A549 (cell line): ENCODE measurements around the gene SPEN. TPM values are rescaled to one million over a fixed set of nuclear protein-coding genes. Genes with fewer than 3 reads are reported as not detected.

Experiments
- BHLHE40 ChIP-seq: IDR thresholded peaks from 2 replicates; pipeline ENCODE4 v1.6.1; 2012; ENCODE audit warnings: low read depth, low read length, inconsistent platforms
- CBX2 ChIP-seq: fragments of 200-600 bp; sonication (generic); IDR thresholded peaks from 2 replicates; pipeline ENCODE4 v1.6.1; 2016; ENCODE audit warnings: low read depth, mild to moderate bottlenecking, borderline replicate concordance
- CEBPB ChIP-seq, 2 experiments: fragments of >200 bp in 1 of 2; sonication (Bioruptor Twin) in 1 of 2; formaldehyde crosslinking in 1 of 2; IDR thresholded peaks; 2 replicates each; pipeline ENCODE4 v1.6.1; 2012 to 2016
- CHD2 ChIP-seq: fragments of 150-350 bp; IDR thresholded peaks from 2 replicates; pipeline ENCODE4 v1.6.1; 2014; ENCODE audit warnings: low read length; ENCODE audit not compliant: partially characterized antibody
- CHD4 ChIP-seq: fragments of 200-600 bp; sonication (generic); IDR thresholded peaks from 2 replicates; pipeline ENCODE4 v1.6.1; 2016; ENCODE audit warnings: antibody characterized with exemption, mild to moderate bottlenecking, borderline replicate concordance
- EHMT2 ChIP-seq: fragments of 200-600 bp; sonication (generic); IDR thresholded peaks from 2 replicates; pipeline ENCODE4 v1.6.1; 2016; ENCODE audit warnings: antibody characterized with exemption, low read depth, mild to moderate bottlenecking, moderate library complexity
- HDAC2 ChIP-seq: fragments of 200-600 bp; sonication (generic); IDR thresholded peaks from 2 replicates; pipeline ENCODE4 v1.6.1; 2016
- HEYL ChIP-seq: fragments of 250-450 bp; sonication (Bioruptor Pico); IDR thresholded peaks from 2 replicates; pipeline ENCODE4 v1.8.0; 2021; ENCODE audit warnings: mild to moderate bottlenecking, moderate library complexity
- HOXB13 ChIP-seq: fragments of 250-450 bp; sonication (Bioruptor Pico); IDR thresholded peaks from 2 replicates; pipeline ENCODE4 v1.5.0; 2020; ENCODE audit warnings: low read depth, mild to moderate bottlenecking, moderate library complexity
- HOXB5 ChIP-seq: fragments of 250-450 bp; sonication (Bioruptor Pico); IDR thresholded peaks from 2 replicates; pipeline ENCODE4 v1.5.0; 2020; ENCODE audit warnings: mild to moderate bottlenecking, moderate library complexity
- JUN ChIP-seq, 2 experiments: fragments of >200 bp; sonication (Bioruptor Twin); formaldehyde crosslinking; IDR thresholded peaks; 2 replicates in 1 of 2; 3 replicates in 1 of 2; pipeline ENCODE4 v1.6.1; 2016 to 2017
- JUNB ChIP-seq: fragments of >200 bp; sonication (Bioruptor Twin); formaldehyde crosslinking; IDR thresholded peaks from 2 replicates; pipeline ENCODE4 v1.6.1; 2016
- KDM5A ChIP-seq: fragments of 200-600 bp; sonication (generic); IDR thresholded peaks from 2 replicates; pipeline ENCODE4 v1.6.1; 2016; ENCODE audit warnings: antibody characterized with exemption, mild to moderate bottlenecking
- MYC ChIP-seq: IDR thresholded peaks from 2 replicates; pipeline ENCODE4 v1.6.1; 2012; ENCODE audit warnings: mild to moderate bottlenecking, inconsistent platforms, low read length, improper control_type of control experiment, borderline replicate concordance
- NFE2L2 ChIP-seq: fragments of 150-350 bp; conservative IDR thresholded peaks from 2 replicates; pipeline ENCODE4 v1.6.1; 2014; ENCODE audit warnings: low read length
- NPAS2 ChIP-seq: fragments of 250-450 bp; sonication (Bioruptor Pico); IDR thresholded peaks from 2 replicates; pipeline ENCODE4 v1.8.0; 2022; ENCODE audit warnings: mild to moderate bottlenecking, moderate library complexity, borderline replicate concordance
- POLR2AphosphoS2 ChIP-seq: conservative IDR thresholded peaks from 2 replicates; pipeline ENCODE4 v1.6.1; 2012; ENCODE audit warnings: low read length, improper control_type of control experiment, inconsistent platforms
- RAD21 ChIP-seq, 2 experiments: fragments of >200 bp in 1 of 2; sonication (Bioruptor Twin) in 1 of 2; formaldehyde crosslinking in 1 of 2; IDR thresholded peaks in 1 of 2; conservative IDR thresholded peaks in 1 of 2; 2 replicates in 1 of 2; 3 replicates in 1 of 2; pipeline ENCODE4 v1.6.1; 2012 to 2018; ENCODE audit warnings: inconsistent platforms in 1 of 2
- RARB ChIP-seq: fragments of 250-450 bp; sonication (Bioruptor Pico); IDR thresholded peaks from 2 replicates; pipeline ENCODE4 v1.8.0; 2021; ENCODE audit warnings: mild to moderate bottlenecking, moderate library complexity
- RCOR1 ChIP-seq: fragments of 150-350 bp; IDR thresholded peaks from 2 replicates; pipeline ENCODE4 v1.6.1; 2014; ENCODE audit warnings: antibody characterized with exemption, low read length, low read depth
- RFX5 ChIP-seq: fragments of 450-650 bp; IDR thresholded peaks from 2 replicates; pipeline ENCODE4 v1.7.1; 2014; ENCODE audit warnings: antibody characterized with exemption, mild to moderate bottlenecking, moderate library complexity
- RNF2 ChIP-seq: fragments of 200-600 bp; sonication (generic); IDR thresholded peaks from 2 replicates; pipeline ENCODE4 v1.6.1; 2016; ENCODE audit warnings: low read depth, mild to moderate bottlenecking, antibody characterized with exemption, moderate library complexity, borderline replicate concordance
- SMC3 ChIP-seq: fragments of >200 bp; sonication (Bioruptor Twin); formaldehyde crosslinking; IDR thresholded peaks from 3 replicates; pipeline ENCODE4 v1.6.1; 2018; ENCODE audit warnings: inconsistent platforms
- SREBF2 ChIP-seq: fragments of 450-650 bp; IDR thresholded peaks from 2 replicates; pipeline ENCODE4 v1.6.1; 2014; ENCODE audit warnings: mild to moderate bottlenecking, moderate library complexity
- ZFP36 ChIP-seq: fragments of 450-650 bp; IDR thresholded peaks from 2 replicates; pipeline ENCODE4 v1.6.1; 2014; ENCODE audit warnings: borderline replicate concordance; ENCODE audit not compliant: partially characterized antibody
- ZNF302 ChIP-seq: fragments of 250-450 bp; sonication (Bioruptor Pico); IDR thresholded peaks from 2 replicates; pipeline ENCODE4 v1.9.0; 2021; ENCODE audit warnings: inconsistent platforms, mild to moderate bottlenecking, moderate library complexity
- ZSCAN20 ChIP-seq: fragments of 250-450 bp; sonication (Bioruptor Pico); IDR thresholded peaks from 2 replicates; pipeline ENCODE4 v1.8.0; 2022; ENCODE audit warnings: mild to moderate bottlenecking, moderate library complexity
- polyA plus RNA-seq, 4 experiments: library from polyadenylated mRNA; depleted of rRNA in 3 of 4; stranded (reverse); fragments of >200 nt; fragmentation: RNase III in 1 of 4; extraction: RNeasy Plus Mini Kit Qiagen cat#74134 plus additional on column Dnase treatment in 1 of 4; gene quantifications; 2 replicates in 3 of 4; 3 replicates in 1 of 4; pipeline ENCODE4 v1.2.3, GENCODE V29; 2011 to 2017
- TF ChIP-seq, protein P1 (sequence below): fragments of 250-450 bp; sonication (Bioruptor Pico); IDR thresholded peaks from 2 replicates; pipeline ENCODE4 v1.5.0; 2021; ENCODE audit warnings: mild to moderate bottlenecking, moderate library complexity, borderline replicate concordance
- TF ChIP-seq, protein P2 (sequence below): fragments of >200 bp; sonication (Bioruptor Twin); formaldehyde crosslinking; IDR thresholded peaks from 3 replicates; pipeline ENCODE4 v1.6.1; 2016
- TF ChIP-seq, protein P3 (sequence below): IDR thresholded peaks from 2 replicates; pipeline ENCODE4 v1.6.1; 2012
- TF ChIP-seq, protein P4 (sequence below): fragments of 200-600 bp; sonication (generic); IDR thresholded peaks from 2 replicates; pipeline ENCODE4 v1.6.1; 2016; ENCODE audit warnings: antibody characterized with exemption, mild to moderate bottlenecking, moderate library complexity
- TF ChIP-seq, protein P5 (sequence below): fragments of >200 bp; sonication (Bioruptor Twin); formaldehyde crosslinking; IDR thresholded peaks from 2 replicates; pipeline ENCODE4 v1.6.1; 2016
- TF ChIP-seq, protein P6 (sequence below): IDR thresholded peaks from 2 replicates; pipeline ENCODE4 v1.6.1; 2012
- TF ChIP-seq, protein P7 (sequence below): IDR thresholded peaks from 2 replicates; pipeline ENCODE4 v1.6.1; 2012; ENCODE audit warnings: low read depth, borderline replicate concordance

The SPEN gene
- polyA plus RNA-seq, 2 of the 4 experiments (the other 2 are of a cell fraction): 7.0 to 15.5 TPM

DNA sequence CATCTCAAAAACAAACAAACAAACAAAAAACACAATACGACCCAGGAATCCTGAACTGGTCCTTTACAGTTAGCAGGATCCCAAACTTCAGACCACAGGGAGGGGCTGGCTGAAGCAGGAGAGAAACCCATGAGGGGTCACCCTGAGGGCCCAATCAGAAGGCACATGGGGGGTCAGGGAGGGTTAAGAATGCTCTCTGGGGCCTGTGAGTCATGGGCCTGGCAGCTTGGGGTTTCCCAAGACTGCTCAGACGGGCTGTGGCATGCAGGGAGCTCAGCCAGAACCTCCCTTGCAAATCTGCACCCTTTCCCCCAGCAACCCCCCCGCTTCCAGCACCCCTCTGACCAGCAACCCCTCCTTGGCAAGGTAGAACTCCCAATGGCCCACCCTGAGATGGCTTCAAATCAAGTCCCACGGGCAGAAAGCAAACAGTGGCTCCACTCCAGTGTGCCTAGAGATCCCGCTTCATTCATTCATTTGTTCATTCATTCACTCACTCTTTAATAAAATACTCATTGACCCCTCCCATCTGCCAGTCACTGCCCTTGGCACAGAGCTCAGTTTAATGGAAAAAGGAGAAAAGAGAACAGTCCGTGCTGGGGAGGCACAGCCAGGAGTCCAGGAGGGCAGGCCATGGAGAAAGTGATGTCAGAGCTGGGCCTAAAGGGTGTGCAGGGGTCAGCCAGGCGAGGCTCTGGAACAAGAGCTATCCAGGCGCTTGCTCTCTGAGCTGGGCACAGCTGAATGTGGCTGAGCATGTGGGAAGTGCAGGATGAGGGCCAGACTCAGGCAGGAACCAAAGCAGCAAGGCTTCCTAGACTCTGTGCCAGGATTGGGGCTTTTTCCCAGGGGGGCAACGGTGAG is 48.3 kb upstream of the SPEN start (continued):
- TF ChIP-seq ZSCAN20 (no peak), EHMT2 (no peak), HDAC2 (no peak), BHLHE40 (no peak), RAD21 (conservative IDR thresholded peaks at IDR 0.05 in 1 of 2, IDR thresholded peaks at IDR 0.05 in 1 of 2) (no peak), HOXB13 (CRISPR knock-in tag) (no peak), KDM5A (no peak), SREBF2 (no peak), CHD2 (no peak), CHD4 (no peak), CEBPB (IDR thresholded peaks at IDR 0.05) (peak in 1 of 2 experiments; percentile 91; a peak in 2 of 4 replicates), NPAS2 (no peak), MYC (no peak), POLR2AphosphoS2 (no peak), NFE2L2 (no peak), RARB (CRISPR knock-in tag) (no peak), JUNB (peak; percentile 81), RNF2 (no peak), RFX5 (no peak), HOXB5 (CRISPR knock-in tag) (0 out of 2 replicates have a peak, but pooled peaks have one; percentile 45), RCOR1 (no peak), ZFP36 (no peak), JUN (IDR thresholded peaks at IDR 0.05) (peak in 1 of 2 experiments; percentile 70; a peak in 2 of 5 replicates), ZNF302 (CRISPR knock-in tag) (no peak), HEYL (CRISPR knock-in tag) (no peak), CBX2 (no peak), SMC3 (no peak)
- TF ChIP-seq, protein P1, sequence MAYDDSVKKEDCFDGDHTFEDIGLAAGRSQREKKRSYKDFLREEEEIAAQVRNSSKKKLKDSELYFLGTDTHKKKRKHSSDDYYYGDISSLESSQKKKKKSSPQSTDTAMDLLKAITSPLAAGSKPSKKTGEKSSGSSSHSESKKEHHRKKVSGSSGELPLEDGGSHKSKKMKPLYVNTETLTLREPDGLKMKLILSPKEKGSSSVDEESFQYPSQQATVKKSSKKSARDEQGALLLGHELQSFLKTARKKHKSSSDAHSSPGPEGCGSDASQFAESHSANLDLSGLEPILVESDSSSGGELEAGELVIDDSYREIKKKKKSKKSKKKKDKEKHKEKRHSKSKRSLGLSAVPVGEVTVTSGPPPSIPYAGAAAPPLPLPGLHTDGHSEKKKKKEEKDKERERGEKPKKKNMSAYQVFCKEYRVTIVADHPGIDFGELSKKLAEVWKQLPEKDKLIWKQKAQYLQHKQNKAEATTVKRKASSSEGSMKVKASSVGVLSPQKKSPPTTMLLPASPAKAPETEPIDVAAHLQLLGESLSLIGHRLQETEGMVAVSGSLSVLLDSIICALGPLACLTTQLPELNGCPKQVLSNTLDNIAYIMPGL (CRISPR knock-in tag): no peak
- TF ChIP-seq, protein P2, sequence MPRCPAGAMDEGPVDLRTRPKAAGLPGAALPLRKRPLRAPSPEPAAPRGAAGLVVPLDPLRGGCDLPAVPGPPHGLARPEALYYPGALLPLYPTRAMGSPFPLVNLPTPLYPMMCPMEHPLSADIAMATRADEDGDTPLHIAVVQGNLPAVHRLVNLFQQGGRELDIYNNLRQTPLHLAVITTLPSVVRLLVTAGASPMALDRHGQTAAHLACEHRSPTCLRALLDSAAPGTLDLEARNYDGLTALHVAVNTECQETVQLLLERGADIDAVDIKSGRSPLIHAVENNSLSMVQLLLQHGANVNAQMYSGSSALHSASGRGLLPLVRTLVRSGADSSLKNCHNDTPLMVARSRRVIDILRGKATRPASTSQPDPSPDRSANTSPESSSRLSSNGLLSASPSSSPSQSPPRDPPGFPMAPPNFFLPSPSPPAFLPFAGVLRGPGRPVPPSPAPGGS: peak; percentile 26; the same call in 1 of the 3 replicates
- TF ChIP-seq, protein P3, sequence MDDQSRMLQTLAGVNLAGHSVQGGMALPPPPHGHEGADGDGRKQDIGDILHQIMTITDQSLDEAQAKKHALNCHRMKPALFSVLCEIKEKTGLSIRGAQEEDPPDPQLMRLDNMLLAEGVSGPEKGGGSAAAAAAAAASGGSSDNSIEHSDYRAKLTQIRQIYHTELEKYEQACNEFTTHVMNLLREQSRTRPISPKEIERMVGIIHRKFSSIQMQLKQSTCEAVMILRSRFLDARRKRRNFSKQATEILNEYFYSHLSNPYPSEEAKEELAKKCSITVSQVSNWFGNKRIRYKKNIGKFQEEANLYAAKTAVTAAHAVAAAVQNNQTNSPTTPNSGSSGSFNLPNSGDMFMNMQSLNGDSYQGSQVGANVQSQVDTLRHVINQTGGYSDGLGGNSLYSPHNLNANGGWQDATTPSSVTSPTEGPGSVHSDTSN: peak; percentile 84
- TF ChIP-seq, protein P4, sequence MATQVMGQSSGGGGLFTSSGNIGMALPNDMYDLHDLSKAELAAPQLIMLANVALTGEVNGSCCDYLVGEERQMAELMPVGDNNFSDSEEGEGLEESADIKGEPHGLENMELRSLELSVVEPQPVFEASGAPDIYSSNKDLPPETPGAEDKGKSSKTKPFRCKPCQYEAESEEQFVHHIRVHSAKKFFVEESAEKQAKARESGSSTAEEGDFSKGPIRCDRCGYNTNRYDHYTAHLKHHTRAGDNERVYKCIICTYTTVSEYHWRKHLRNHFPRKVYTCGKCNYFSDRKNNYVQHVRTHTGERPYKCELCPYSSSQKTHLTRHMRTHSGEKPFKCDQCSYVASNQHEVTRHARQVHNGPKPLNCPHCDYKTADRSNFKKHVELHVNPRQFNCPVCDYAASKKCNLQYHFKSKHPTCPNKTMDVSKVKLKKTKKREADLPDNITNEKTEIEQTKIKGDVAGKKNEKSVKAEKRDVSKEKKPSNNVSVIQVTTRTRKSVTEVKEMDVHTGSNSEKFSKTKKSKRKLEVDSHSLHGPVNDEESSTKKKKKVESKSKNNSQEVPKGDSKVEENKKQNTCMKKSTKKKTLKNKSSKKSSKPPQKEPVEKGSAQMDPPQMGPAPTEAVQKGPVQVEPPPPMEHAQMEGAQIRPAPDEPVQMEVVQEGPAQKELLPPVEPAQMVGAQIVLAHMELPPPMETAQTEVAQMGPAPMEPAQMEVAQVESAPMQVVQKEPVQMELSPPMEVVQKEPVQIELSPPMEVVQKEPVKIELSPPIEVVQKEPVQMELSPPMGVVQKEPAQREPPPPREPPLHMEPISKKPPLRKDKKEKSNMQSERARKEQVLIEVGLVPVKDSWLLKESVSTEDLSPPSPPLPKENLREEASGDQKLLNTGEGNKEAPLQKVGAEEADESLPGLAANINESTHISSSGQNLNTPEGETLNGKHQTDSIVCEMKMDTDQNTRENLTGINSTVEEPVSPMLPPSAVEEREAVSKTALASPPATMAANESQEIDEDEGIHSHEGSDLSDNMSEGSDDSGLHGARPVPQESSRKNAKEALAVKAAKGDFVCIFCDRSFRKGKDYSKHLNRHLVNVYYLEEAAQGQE: no peak
- TF ChIP-seq, protein P5, sequence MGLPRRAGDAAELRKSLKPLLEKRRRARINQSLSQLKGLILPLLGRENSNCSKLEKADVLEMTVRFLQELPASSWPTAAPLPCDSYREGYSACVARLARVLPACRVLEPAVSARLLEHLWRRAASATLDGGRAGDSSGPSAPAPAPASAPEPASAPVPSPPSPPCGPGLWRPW: no peak
- TF ChIP-seq, protein P6, sequence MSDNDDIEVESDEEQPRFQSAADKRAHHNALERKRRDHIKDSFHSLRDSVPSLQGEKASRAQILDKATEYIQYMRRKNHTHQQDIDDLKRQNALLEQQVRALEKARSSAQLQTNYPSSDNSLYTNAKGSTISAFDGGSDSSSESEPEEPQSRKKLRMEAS: peak; percentile 86
- TF ChIP-seq, protein P7, sequence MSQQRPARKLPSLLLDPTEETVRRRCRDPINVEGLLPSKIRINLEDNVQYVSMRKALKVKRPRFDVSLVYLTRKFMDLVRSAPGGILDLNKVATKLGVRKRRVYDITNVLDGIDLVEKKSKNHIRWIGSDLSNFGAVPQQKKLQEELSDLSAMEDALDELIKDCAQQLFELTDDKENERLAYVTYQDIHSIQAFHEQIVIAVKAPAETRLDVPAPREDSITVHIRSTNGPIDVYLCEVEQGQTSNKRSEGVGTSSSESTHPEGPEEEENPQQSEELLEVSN: peak; percentile 33; the same call in 1 of the 2 replicates
